Esophagus squamous epithelium (tissue), 5 donors: ENCODE results near the gene FNDC1. TPM values are rescaled to one million over a fixed set of nuclear protein-coding genes. Genes with fewer than 3 reads are reported as not detected.

ENCODE experiments used
- DNase-seq: peaks from one replicate; lab custom pipeline; 2025; lab: John Stamatoyannopoulos, UW
- H3K27ac ChIP-seq, 4 donors: fragments of 200-600 bp; sonication (generic); one replicate each; pipeline ENCODE4 v1.5.1; 2016 to 2019; ENCODE audit warnings: mild to moderate bottlenecking in 1 of 4
- H3K27me3 ChIP-seq, 4 donors: fragments of 200-600 bp; sonication (generic); 1 replicate in 3 of 4; 2 replicates in 1 of 4; pipeline versions ENCODE4 v1.5.1 to v1.6.0; 2017 to 2021; ENCODE audit warnings: antibody characterized with exemption in 1 of 4
- H3K36me3 ChIP-seq, 3 donors: fragments of 200-600 bp; sonication (generic); one replicate each; pipeline ENCODE4 v1.5.1; 2016 to 2019
- H3K4me1 ChIP-seq, 3 donors: fragments of 200-600 bp; sonication (generic); one replicate each; pipeline ENCODE4 v1.5.1; 2017 to 2019
- H3K4me3 ChIP-seq, 4 donors: fragments of 200-600 bp; sonication (generic); 1 replicate in 3 of 4; 2 replicates in 1 of 4; pipeline ENCODE4 v1.5.1; 2016 to 2019; ENCODE audit warnings: mild to moderate bottlenecking in 2 of 4, moderate library complexity in 1 of 4
- H3K9me3 ChIP-seq, 3 donors: fragments of 200-600 bp; sonication (generic); one replicate each; pipeline ENCODE4 v1.5.1; 2016 to 2019
- CTCF ChIP-seq, 6 experiments: fragments of 450-650 bp in 4 of 6; fragments of 200-600 bp in 2 of 6; sonication (generic) in 2 of 6; IDR thresholded peaks; one replicate each; pipeline ENCODE4 v1.5.1; 2016 to 2019; ENCODE audit warnings: antibody characterized with exemption in 6 of 6, mild to moderate bottlenecking in 4 of 6, moderate library complexity in 4 of 6
- POLR2A ChIP-seq, 4 donors: fragments of 450-650 bp; IDR thresholded peaks; one replicate each; pipeline ENCODE4 v1.6.1; 2017; ENCODE audit warnings: antibody characterized with exemption in 4 of 4, mild to moderate bottlenecking in 4 of 4, moderate library complexity in 3 of 4
- WGBS, 2 donors: methylation state at CpG; one replicate each; pipeline ENCODE4 v1.1.5; 2018; 5-methylcytosine and 5-hydroxymethylcytosine counted together
- intact Hi-C: fragments of 100-400 bp; cut with DNase I; formaldehyde crosslinking; loops from one replicate; pipeline ENCODE4 v1.15.0; 2022
- total RNA-seq, 4 donors: library from RNA; depleted of rRNA; stranded (reverse); fragments of >200 nt; gene quantifications; one replicate each; pipeline ENCODE4 v1.1.0, GENCODE V29; 2016
- donor health status: DM: yes; HTN: yes; CAD: no.

Gene FNDC1
- total RNA-seq, 4 donors from 2014 or later = 0.04 to 0.38 (median 0.06) TPM; not detected in 1

- Histone ChIP-seq H3K4me3 (no peak overlapping the region), H3K9me3 (no peaks in the 10 kb centered on the region), H3K27ac (no peak overlapping the region), H3K4me1 (no peaks in the 10 kb centered on the region), H3K36me3 (no peaks in the 10 kb centered on the region), H3K27me3 (peaks cover 0 to 4% (median 0%) of the 10 kb centered on the region in 4 donors)
- 88 to 96% methylated on average over 3 of the region's 3 CpGs for WGBS, 2 donors
- intact Hi-C loops = no loop called here
- TF ChIP-seq POLR2A (IDR thresholded peaks at IDR 0.05) = no peak
- no peak for TF ChIP-seq CTCF (IDR thresholded peaks at IDR 0.05)
- DNase-seq = no peak
Measured at GRCh38 chr6:159204605-159205004, 35.4 kb downstream of the FNDC1 start.

DNA sequence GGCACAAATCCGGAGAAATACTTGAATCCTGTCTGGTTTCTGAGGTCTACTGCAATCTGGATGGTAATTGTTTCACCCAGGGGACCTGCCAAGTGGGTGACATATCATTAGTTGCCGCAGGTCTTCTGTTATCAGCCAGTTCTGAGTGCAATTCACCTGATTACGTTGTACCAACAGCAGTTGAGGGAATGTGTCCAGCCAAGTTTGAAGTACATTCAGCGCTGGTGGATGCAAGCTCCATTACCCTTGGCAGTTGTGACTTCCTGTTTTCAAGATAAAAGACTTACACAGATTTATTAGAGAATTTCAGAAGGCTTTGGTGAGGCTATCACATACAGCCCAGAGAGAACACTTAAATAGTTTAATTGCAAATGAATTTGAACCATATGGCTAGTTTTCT is 42.8 kb downstream of the FNDC1 start:
- intact Hi-C loops = no loop called here
- Histone ChIP-seq H3K27me3 (peaks cover 0 to 4% (median 0%) of the 10 kb centered on the region in 4 donors), H3K9me3 (no peaks in the 10 kb centered on the region), H3K4me3 (no peak overlapping the region), H3K4me1 (no peaks in the 10 kb centered on the region), H3K36me3 (no peaks in the 10 kb centered on the region), H3K27ac (no peak overlapping the region)
- no peak for TF ChIP-seq POLR2A (IDR thresholded peaks at IDR 0.05)
- TF ChIP-seq CTCF (IDR thresholded peaks at IDR 0.05) = no peak
- WGBS, 2 donors = 51 to 61% methylated on average over 4 of the region's 4 CpGs
- no peak for DNase-seq

GRCh38 chr6:159212525-159213280 is 43.5 kb downstream of the FNDC1 start:
- no peak for DNase-seq
- no peaks in the 10 kb centered on the region for H3K9me3 ChIP-seq
- intact Hi-C loops = no loop called here
- no peaks in the 10 kb centered on the region for H3K36me3 ChIP-seq
- 73 to 80% methylated on average over 4 to 5 of the region's 5 CpGs for WGBS, 2 donors
- H3K27me3 ChIP-seq = peaks cover 0 to 4% (median 0%) of the 10 kb centered on the region in 4 donors
- H3K4me1 ChIP-seq = no peaks in the 10 kb centered on the region
- H3K4me3 ChIP-seq = no peak overlapping the region
- no peak overlapping the region for H3K27ac ChIP-seq
- TF ChIP-seq POLR2A (IDR thresholded peaks at IDR 0.05) (no peak), CTCF (IDR thresholded peaks at IDR 0.05) (no peak)

DNA sequence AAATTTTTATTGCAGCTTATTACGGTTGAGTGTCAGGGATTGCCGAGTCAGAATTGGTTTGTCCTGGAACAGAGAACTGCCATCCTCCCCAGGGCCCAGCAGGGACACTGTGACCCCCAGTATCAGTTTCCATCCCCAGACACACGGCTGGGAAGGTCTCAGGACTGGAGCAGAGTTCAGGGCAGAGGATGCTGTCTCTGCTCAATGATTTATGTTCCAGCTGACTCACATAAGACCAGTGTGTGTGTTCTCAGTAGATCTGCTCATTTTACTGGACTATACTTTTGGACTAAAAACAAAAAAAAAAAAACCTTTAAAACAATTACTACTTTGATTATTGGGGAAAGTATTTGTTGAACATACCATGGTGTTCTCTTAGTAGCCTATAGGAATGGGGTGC is 44.2 kb downstream of the FNDC1 start:
- 54 to 64% methylated on average over 2 to 3 of the region's 3 CpGs for WGBS, 2 donors
- no peak for DNase-seq
- Histone ChIP-seq H3K9me3 (no peaks in the 10 kb centered on the region), H3K27me3 (peaks cover 0 to under 1% (median 0%) of the 10 kb centered on the region in 4 donors), H3K36me3 (no peaks in the 10 kb centered on the region), H3K4me3 (no peak overlapping the region), H3K27ac (no peak overlapping the region), H3K4me1 (no peaks in the 10 kb centered on the region)
- no peak for TF ChIP-seq POLR2A (IDR thresholded peaks at IDR 0.05)
- TF ChIP-seq CTCF (IDR thresholded peaks at IDR 0.05) = no peak
- intact Hi-C loops = no loop called here

DNA sequence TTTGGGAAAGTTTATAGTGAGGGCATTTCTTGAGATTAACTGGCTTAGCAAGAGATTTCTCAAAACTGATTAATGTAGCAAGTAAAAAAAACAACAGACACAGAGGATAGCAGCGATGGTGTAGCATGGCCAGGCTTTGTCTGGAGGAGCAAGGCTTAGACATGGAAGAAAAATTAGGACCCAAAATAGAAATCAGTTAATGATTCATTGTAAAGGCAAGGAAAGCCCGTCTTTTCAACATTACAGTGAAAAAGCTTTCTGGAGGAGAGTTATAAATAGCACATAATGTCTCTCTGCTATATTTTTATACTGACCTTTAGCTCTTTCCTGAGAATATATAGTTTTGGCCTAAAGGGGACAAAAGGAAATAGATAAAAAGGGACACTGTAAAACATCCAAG is 45.1 kb downstream of the FNDC1 start:
- no peak for DNase-seq
- TF ChIP-seq CTCF (IDR thresholded peaks at IDR 0.05) (no peak), POLR2A (IDR thresholded peaks at IDR 0.05) (no peak)
- no peak overlapping the region for H3K27ac ChIP-seq
- H3K36me3 ChIP-seq = no peaks in the 10 kb centered on the region
- 57 to 66% methylated on average over 2 of the region's 2 CpGs for WGBS, 2 donors
- H3K9me3 ChIP-seq = no peaks in the 10 kb centered on the region
- H3K4me3 ChIP-seq = no peak overlapping the region
- no peaks in the 10 kb centered on the region for H3K4me1 ChIP-seq
- intact Hi-C loops = no loop called here
- H3K27me3 ChIP-seq = no peaks in the 10 kb centered on the region
